Kidney epithelial cell (primary cell): ENCODE data around the gene COL11A2. TPM values are rescaled to one million over a fixed set of nuclear protein-coding genes. Genes with fewer than 3 reads are reported as not detected.

ENCODE experiments used
- DNase-seq: peaks from one replicate; pipeline ENCODE4 v3.0.0-alpha.2; 2010; ENCODE audit warnings: low read depth
- H3K27me3 ChIP-seq: 2 replicates; pipeline ENCODE4 v1.6.0; 2011; ENCODE audit warnings: low read length; ENCODE audit not compliant: control insufficient read depth, insufficient read depth
- H3K36me3 ChIP-seq: 2 replicates; pipeline ENCODE4 v1.5.1; 2011; ENCODE audit warnings: low read length; ENCODE audit not compliant: control insufficient read depth, insufficient read depth
- H3K4me3 ChIP-seq: 2 replicates; pipeline ENCODE4 v1.5.1; 2011; ENCODE audit warnings: low read depth, mild to moderate bottlenecking, control low read depth, low read length
- CTCF ChIP-seq: IDR thresholded peaks from 2 replicates; pipeline ENCODE4 v1.5.1; 2011; ENCODE audit warnings: mild to moderate bottlenecking, moderate library complexity, low read length, control low read depth, inconsistent platforms; ENCODE audit not compliant: insufficient read depth, poor library complexity, severe bottlenecking
- total RNA-seq: library from RNA; depleted of rRNA; stranded (reverse); fragments of >200 nt; gene quantifications from 2 replicates; pipeline ENCODE4 v1.2.3, GENCODE V29; 2015

COL11A2 gene
- total RNA-seq, 1 donor from 2014 or later = 0.38 TPM

DNA sequence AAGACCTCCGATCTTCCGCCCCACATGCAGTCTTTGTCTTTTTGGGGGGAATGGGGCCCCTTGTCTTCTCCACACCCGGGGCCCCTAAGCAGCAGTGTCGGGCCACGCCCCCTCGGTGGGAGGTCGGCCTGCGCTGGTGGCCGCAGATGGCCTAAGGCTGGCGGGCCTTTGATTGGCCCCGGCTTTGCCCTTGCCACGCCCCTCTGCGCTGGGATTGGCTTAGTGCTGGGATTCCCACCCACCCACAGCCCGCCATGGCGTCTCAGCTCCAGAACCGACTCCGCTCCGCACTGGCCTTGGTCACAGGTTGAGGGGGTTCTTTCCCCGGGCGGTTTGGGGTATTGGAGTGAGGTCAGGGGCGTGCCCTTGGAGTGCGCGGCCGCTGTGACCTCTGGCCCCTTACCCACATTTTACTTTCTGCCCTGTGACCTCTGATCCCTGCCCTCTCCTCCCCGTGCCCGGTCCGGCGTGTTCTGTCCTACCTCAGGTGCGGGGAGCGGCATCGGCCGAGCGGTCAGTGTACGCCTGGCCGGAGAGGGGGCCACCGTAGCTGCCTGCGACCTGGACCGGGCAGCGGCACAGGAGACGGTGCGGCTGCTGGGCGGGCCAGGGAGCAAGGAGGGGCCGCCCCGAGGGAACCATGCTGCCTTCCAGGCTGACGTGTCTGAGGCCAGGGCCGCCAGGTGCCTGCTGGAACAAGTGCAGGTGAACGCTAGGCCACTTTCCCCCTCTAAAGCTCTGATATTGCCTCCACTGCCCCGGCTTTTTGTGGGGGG lies 12.3 kb upstream of the COL11A2 start, which contains the start of gene HSD17B8:
HSD17B8 (plus strand) TSS at position 241 of the 776 bp plus-strand sequence; CDS start at position 255, 14 bp downstream.
- no peak for TF ChIP-seq CTCF
- DNase-seq = peak; percentile 73

GRCh38 chr6:33204165-33204414 lies 11.8 kb upstream of the COL11A2 start:
- H3K36me3 ChIP-seq = peaks cover 8% of the 10 kb centered on the region
- DNase-seq = no peak
- H3K4me3 ChIP-seq = no peak overlapping the region
- TF ChIP-seq CTCF = no peak
- no peaks in the 10 kb centered on the region for H3K27me3 ChIP-seq

More for the DNA sequence above, 12.3 kb upstream of the COL11A2 start, which contains the start of gene HSD17B8:
- Histone ChIP-seq H3K4me3 (peak within 1 kb of the TSS; percentile 83), H3K27me3 (no peaks in the 10 kb centered on the region), H3K36me3 (peaks cover 9% of the 10 kb centered on the region)

DNA sequence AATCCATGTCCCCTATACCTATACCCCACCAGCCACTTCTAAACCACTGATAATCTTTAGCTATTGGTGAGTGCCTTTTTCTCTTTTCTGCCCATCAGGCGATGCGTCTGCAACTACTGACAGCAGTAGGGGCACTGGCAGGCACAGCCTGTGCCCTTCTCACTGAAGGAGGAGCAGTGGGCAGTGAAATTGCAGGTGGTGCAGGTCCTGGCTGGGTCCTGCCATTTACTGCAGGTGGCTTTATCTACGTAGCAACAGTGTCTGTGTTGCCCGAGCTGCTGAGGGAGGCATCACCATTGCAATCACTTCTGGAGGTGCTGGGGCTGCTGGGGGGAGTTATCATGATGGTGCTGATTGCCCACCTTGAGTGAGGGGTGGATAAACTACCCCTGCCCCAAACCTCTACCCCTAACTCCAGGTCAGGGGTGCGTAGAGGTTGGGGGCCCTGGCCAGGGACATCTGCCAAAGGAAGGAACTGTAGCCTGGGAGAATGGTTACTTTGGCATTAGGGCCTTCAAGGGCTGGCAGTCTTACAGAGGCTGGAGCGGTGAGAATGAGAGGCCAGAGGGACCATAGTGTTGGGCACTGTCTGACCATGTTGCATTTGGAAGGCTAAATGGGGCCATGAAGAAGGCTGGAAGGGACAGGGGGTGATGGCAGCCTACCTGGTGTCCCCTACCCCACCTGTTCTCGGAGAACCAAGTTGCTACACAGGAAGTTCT lies 11.3 kb upstream of the COL11A2 start:
- DNase-seq = no peak
- TF ChIP-seq CTCF = no peak
- Histone ChIP-seq H3K27me3 (no peaks in the 10 kb centered on the region), H3K36me3 (peaks cover 8% of the 10 kb centered on the region), H3K4me3 (no peak overlapping the region)

DNA sequence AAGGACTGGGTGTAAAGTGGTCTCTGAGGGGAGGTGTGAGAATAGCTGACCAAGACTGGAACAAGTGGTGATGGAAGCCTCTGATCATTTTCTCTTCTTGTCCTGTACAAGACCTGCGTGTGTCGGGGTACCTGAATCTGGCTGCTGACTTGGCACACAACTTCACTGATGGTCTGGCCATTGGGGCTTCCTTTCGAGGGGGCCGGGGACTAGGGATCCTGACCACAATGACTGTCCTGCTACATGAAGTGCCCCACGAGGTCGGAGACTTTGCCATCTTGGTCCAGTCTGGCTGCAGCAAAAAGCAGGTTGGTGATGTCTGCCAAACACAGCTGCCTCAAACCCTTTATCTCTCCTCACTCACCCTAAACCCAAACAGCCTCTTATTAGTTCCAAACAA lies 10.5 kb upstream of the COL11A2 start:
- no peak for TF ChIP-seq CTCF
- peaks cover 8% of the 10 kb centered on the region for H3K36me3 ChIP-seq
- H3K4me3 ChIP-seq = no peak overlapping the region
- DNase-seq = no peak
- H3K27me3 ChIP-seq = no peaks in the 10 kb centered on the region

- no peaks in the 10 kb centered on the region for H3K27me3 ChIP-seq
- no peak for DNase-seq
- peaks cover 8% of the 10 kb centered on the region for H3K36me3 ChIP-seq
- no peak overlapping the region for H3K4me3 ChIP-seq
- TF ChIP-seq CTCF = no peak
These were observed 9.7 kb upstream of the COL11A2 start for GRCh38 chr6:33201935-33202334.
